Measurements from ENCODE around the gene PIH1D1.

GRCh38 chr19:49458567-49458903, 6.9 kb upstream of the PIH1D1 start:
- no peak for TF ChIP-seq POLR2A (IDR thresholded peaks at IDR 0.05)
- TF ChIP-seq CTCF (IDR thresholded peaks at IDR 0.05), result no peak

Data from sigmoid colon (tissue), 3 donors.